PC-3 (cell line): Measurements from ENCODE around the gene DERL3.

Experiments
- EZH2phosphoT487 ChIP-seq: fragments of 300-600 bp; sonication (generic); IDR thresholded peaks from 2 replicates; pipeline ENCODE4 v1.6.1; 2018; ENCODE audit warnings: mild to moderate bottlenecking, antibody characterized with exemption, low read length, borderline replicate concordance
- TF ChIP-seq, protein P1 (sequence below): fragments of 300-600 bp; sonication (generic); conservative IDR thresholded peaks from 2 replicates; pipeline ENCODE4 v1.5.1; 2017; ENCODE audit warnings: antibody characterized with exemption, low read depth, mild to moderate bottlenecking, low read length

- TF ChIP-seq, protein P1, sequence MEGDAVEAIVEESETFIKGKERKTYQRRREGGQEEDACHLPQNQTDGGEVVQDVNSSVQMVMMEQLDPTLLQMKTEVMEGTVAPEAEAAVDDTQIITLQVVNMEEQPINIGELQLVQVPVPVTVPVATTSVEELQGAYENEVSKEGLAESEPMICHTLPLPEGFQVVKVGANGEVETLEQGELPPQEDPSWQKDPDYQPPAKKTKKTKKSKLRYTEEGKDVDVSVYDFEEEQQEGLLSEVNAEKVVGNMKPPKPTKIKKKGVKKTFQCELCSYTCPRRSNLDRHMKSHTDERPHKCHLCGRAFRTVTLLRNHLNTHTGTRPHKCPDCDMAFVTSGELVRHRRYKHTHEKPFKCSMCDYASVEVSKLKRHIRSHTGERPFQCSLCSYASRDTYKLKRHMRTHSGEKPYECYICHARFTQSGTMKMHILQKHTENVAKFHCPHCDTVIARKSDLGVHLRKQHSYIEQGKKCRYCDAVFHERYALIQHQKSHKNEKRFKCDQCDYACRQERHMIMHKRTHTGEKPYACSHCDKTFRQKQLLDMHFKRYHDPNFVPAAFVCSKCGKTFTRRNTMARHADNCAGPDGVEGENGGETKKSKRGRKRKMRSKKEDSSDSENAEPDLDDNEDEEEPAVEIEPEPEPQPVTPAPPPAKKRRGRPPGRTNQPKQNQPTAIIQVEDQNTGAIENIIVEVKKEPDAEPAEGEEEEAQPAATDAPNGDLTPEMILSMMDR: no peak
- no peak for TF ChIP-seq EZH2phosphoT487
Measured at GRCh38 chr22:23859201-23859600, 20.4 kb upstream of the DERL3 start.
